Stimulated activated CD8-positive, alpha-beta memory T cell treated with anti-CD3 and anti-CD28 coated beads, Interleukin-7, amount 100 ng/mL, for 1 hour (primary cell): ENCODE data around the gene FBXO9.

Experiments
- DNase-seq, 2 donors: peaks; one replicate each; pipeline ENCODE4 v3.0.0-alpha.2; 2020; ENCODE audit warnings: low read depth in 2 of 2

Gene FBXO9

GRCh38 chr6:53136000-53136609 lies 70.9 kb downstream of the FBXO9 start:
- no peak for DNase-seq

- no peak for DNase-seq
Observed at GRCh38 chr6:53139841-53140413, 74.7 kb downstream of the FBXO9 start.

- no peak for DNase-seq
Observed at GRCh38 chr6:53142810-53143209, 77.6 kb downstream of the FBXO9 start.

- no peak for DNase-seq
Observed at GRCh38 chr6:53143710-53144109, 78.5 kb downstream of the FBXO9 start.

- no peak for DNase-seq
Observed at GRCh38 chr6:53144802-53145201, 79.6 kb downstream of the FBXO9 start.

- no peak for DNase-seq
Observed at GRCh38 chr6:53148684-53149083, 83.5 kb downstream of the FBXO9 start, which contains the start of gene GCM1. GCM1 (minus strand) TSS chr6:53148841; CDS start chr6:53145632, 3,209 bp downstream.
